Measurements from ENCODE around the gene FAM210A.

GRCh38 chr18:13622751-13623150 lies 103.6 kb downstream of the FAM210A start:
- TF ChIP-seq EZH2phosphoT487 (IDR thresholded peaks at IDR 0.05; ENCODE audit: borderline replicate concordance, low read length) = no peak
- TF ChIP-seq, protein P1, sequence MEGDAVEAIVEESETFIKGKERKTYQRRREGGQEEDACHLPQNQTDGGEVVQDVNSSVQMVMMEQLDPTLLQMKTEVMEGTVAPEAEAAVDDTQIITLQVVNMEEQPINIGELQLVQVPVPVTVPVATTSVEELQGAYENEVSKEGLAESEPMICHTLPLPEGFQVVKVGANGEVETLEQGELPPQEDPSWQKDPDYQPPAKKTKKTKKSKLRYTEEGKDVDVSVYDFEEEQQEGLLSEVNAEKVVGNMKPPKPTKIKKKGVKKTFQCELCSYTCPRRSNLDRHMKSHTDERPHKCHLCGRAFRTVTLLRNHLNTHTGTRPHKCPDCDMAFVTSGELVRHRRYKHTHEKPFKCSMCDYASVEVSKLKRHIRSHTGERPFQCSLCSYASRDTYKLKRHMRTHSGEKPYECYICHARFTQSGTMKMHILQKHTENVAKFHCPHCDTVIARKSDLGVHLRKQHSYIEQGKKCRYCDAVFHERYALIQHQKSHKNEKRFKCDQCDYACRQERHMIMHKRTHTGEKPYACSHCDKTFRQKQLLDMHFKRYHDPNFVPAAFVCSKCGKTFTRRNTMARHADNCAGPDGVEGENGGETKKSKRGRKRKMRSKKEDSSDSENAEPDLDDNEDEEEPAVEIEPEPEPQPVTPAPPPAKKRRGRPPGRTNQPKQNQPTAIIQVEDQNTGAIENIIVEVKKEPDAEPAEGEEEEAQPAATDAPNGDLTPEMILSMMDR (conservative IDR thresholded peaks at IDR 0.05; ENCODE audit: low read depth, low read length) = no peak
